Peyer's patch (tissue), 4 donors: ENCODE results near the gene GABBR2.

Experiments
- CTCF ChIP-seq, 6 experiments: fragments of 450-650 bp in 4 of 6; fragments of 200-600 bp in 2 of 6; sonication (generic) in 1 of 6; IDR thresholded peaks; one replicate each; pipeline ENCODE4 v1.5.1; 2017 to 2019; ENCODE audit warnings: antibody characterized with exemption in 6 of 6, mild to moderate bottlenecking in 3 of 6, moderate library complexity in 1 of 6
- POLR2A ChIP-seq, 2 donors: fragments of 450-650 bp; IDR thresholded peaks; one replicate each; pipeline ENCODE4 v1.5.1; 2017; ENCODE audit warnings: antibody characterized with exemption in 2 of 2, mild to moderate bottlenecking in 2 of 2, moderate library complexity in 2 of 2

- no peak for TF ChIP-seq POLR2A (IDR thresholded peaks at IDR 0.05)
- no peak for TF ChIP-seq CTCF (IDR thresholded peaks at IDR 0.05)
Measured at GRCh38 chr9:98432960-98433359, 275.8 kb downstream of the GABBR2 start.
